CD4-positive, alpha-beta memory T cell (primary cell): Measurements from ENCODE around the gene PET100. TPM values are rescaled to one million over a fixed set of nuclear protein-coding genes. Genes with fewer than 3 reads are reported as not detected.
A peak's percentile ranks its signal among the peaks of the same experiment; 100 is the strongest.

Experiments used
- CTCF ChIA-PET: fragments of 350-600 bp; sonication (Branson Sonifier 250); formaldehyde crosslinking; loops from one replicate; lab custom pipeline; 2021; ENCODE audit warnings: inconsistent platforms; ENCODE audit not compliant: partially characterized antibody; lab: Charles Lee
- POLR2A ChIA-PET: fragments of 350-600 bp; sonication (Branson Sonifier 250); formaldehyde crosslinking; loops from one replicate; lab custom pipeline; 2021; ENCODE audit not compliant: partially characterized antibody; lab: Charles Lee
- DNase-seq, 5 donors: peaks; one replicate each; pipeline versions ENCODE4 v3.0.0 to v3.0.0-alpha.2; 2020 to 2022; ENCODE audit warnings: mixed read lengths in 1 of 5
- H3K27ac ChIP-seq: one replicate; pipeline ENCODE4 v1.7.0; 2013; ENCODE audit warnings: low read depth, low read length
- H3K27me3 ChIP-seq: 2 replicates; pipeline ENCODE4 v1.7.0; 2013; ENCODE audit warnings: mild to moderate bottlenecking, low read length, moderate library complexity; ENCODE audit not compliant: insufficient read depth
- H3K36me3 ChIP-seq: 2 replicates; pipeline ENCODE4 v1.7.0; 2013; ENCODE audit warnings: mild to moderate bottlenecking, low read length, moderate library complexity; ENCODE audit not compliant: insufficient read depth
- H3K4me1 ChIP-seq: 2 replicates; pipeline ENCODE4 v1.7.0; 2013; ENCODE audit warnings: mild to moderate bottlenecking, low read length, moderate library complexity; ENCODE audit not compliant: insufficient read depth
- H3K4me3 ChIP-seq, 2 donors: one replicate each; pipeline ENCODE4 v1.7.0; 2013; ENCODE audit warnings: low read length in 2 of 2, mild to moderate bottlenecking in 1 of 2
- H3K9me3 ChIP-seq, 2 donors: one replicate each; pipeline ENCODE4 v1.7.0; 2013; ENCODE audit warnings: low read length in 2 of 2, control low read depth in 1 of 2; ENCODE audit not compliant: control insufficient read depth in 1 of 2
- H3K27ac Mint-ChIP-seq, 7 donors: one replicate each; pipeline ENCODE4 v1.8.0; 2020 to 2021; ENCODE audit warnings: mixed read lengths in 7 of 7, mild to moderate bottlenecking in 6 of 7, inconsistent platforms in 3 of 7, moderate library complexity in 3 of 7
- H3K27me3 Mint-ChIP-seq, 2 donors: one replicate each; pipeline ENCODE4 v1.8.0; 2020 to 2021; ENCODE audit warnings: mixed read lengths in 2 of 2
- H3K36me3 Mint-ChIP-seq, 2 donors: one replicate each; pipeline ENCODE4 v1.8.0; 2020 to 2021; ENCODE audit warnings: mixed read lengths in 2 of 2, inconsistent platforms in 1 of 2, mild to moderate bottlenecking in 1 of 2
- H3K4me1 Mint-ChIP-seq, 4 donors: one replicate each; pipeline ENCODE4 v1.8.0; 2020 to 2021; ENCODE audit warnings: mixed read lengths in 4 of 4, mild to moderate bottlenecking in 1 of 4
- H3K4me3 Mint-ChIP-seq, 8 donors: one replicate each; pipeline ENCODE4 v1.8.0; 2020 to 2021; ENCODE audit warnings: mixed read lengths in 8 of 8, mild to moderate bottlenecking in 7 of 8, moderate library complexity in 6 of 8, inconsistent platforms in 3 of 8
- H3K9me3 Mint-ChIP-seq, 8 donors: one replicate each; pipeline ENCODE4 v1.8.0; 2020 to 2021; ENCODE audit warnings: mixed read lengths in 8 of 8, mild to moderate bottlenecking in 5 of 8, inconsistent platforms in 3 of 8, moderate library complexity in 1 of 8
- intact Hi-C: fragments of 100-400 bp; cut with micrococcal nuclease; formaldehyde crosslinking; loops from one replicate; pipeline ENCODE4 v1.15.1; 2023
- polyA plus RNA-seq, 2 donors: library from polyadenylated mRNA; unstranded; fragments of 300-500 nt; fragmentation: Illumina TruSeq; gene quantifications; one replicate each; pipeline ENCODE4 v1.2.3, GENCODE V29; 2021
- total RNA-seq, 2 experiments: library from RNA; stranded (reverse); gene quantifications; one replicate each; pipeline ENCODE4 v1.2.3, GENCODE V29; 2021

Gene PET100
- total and polyA plus RNA-seq, 4 experiments from 2014 or later: 120 to 279 (median 135) TPM

GRCh38 chr19:7612282-7613274 lies 17.0 kb upstream of the PET100 start:
- ChIA-PET CTCF (no interaction called here), POLR2A (no interaction called here)
- H3K27ac Mint-ChIP-seq: no peak overlapping the region
- peaks cover 0 to 2% (median 0%) of the 10 kb centered on the region in 4 donors for H3K4me1 Mint-ChIP-seq
- no peak overlapping the region for H3K27ac ChIP-seq
- DNase-seq: no peak
- H3K36me3 ChIP-seq: no peaks in the 10 kb centered on the region
- H3K27me3 Mint-ChIP-seq: no peaks in the 10 kb centered on the region
- H3K36me3 Mint-ChIP-seq: peaks cover 2 to 5% of the 10 kb centered on the region in 2 donors
- H3K27me3 ChIP-seq: no peaks in the 10 kb centered on the region
- no peaks in the 10 kb centered on the region for H3K9me3 Mint-ChIP-seq
- no peaks in the 10 kb centered on the region for H3K9me3 ChIP-seq
- H3K4me1 ChIP-seq: no peaks in the 10 kb centered on the region
- H3K4me3 ChIP-seq: no peak overlapping the region
- intact Hi-C loops: no loop called here
- no peak overlapping the region for H3K4me3 Mint-ChIP-seq

DNA sequence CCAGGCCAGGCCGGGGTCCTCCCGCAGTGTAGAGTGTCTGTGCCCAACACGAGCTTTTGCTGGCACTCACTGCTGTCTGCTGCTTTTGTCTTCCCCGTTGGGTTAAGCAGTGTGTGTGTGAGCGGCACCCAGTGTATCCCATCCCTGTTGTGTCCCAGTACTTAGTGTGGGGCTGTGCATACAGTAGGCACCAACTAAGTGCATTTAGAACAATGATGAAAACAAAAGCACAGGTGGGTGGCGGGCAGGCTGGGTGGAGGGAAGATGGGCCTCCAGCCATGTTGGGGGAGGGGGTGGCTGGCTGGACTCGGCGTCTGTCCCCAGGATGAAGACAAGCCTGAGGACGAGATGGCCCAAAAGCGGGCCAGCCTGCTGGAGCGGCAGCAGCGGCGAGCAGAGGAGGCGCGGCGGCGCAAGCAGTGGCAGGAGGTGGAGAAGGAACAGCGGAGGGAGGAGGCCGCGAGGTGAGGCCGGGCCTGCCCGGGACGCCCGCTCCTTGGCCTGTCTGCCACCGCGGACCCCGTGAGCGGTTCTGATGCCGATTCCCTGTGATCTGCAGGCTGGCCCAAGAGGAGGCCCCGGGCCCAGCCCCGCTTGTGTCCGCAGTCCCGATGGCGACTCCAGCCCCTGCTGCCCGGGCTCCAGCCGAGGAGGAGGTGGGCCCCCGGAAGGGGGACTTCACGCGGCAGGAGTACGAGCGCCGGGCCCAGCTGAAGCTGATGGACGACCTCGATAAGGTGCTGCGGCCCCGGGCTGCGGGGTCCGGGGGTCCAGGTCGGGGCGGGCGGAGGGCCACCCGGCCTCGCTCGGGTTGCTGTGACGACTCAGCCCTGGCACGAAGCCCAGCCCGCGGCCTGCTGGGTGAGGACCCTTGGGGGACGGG lies 14.5 kb upstream of the PET100 start:
- no peaks in the 10 kb centered on the region for H3K27me3 ChIP-seq
- no peak overlapping the region for H3K27ac Mint-ChIP-seq
- peaks cover 0 to 2% (median 0%) of the 10 kb centered on the region in 8 donors for H3K9me3 Mint-ChIP-seq
- peaks cover 14 to 16% of the 10 kb centered on the region in 2 donors for H3K36me3 Mint-ChIP-seq
- H3K9me3 ChIP-seq: no peaks in the 10 kb centered on the region
- H3K4me1 Mint-ChIP-seq: no peaks in the 10 kb centered on the region
- ChIA-PET CTCF (no interaction called here), POLR2A (no interaction called here)
- peaks cover 3% of the 10 kb centered on the region for H3K36me3 ChIP-seq
- H3K27ac ChIP-seq: no peak overlapping the region
- no peak overlapping the region for H3K4me3 Mint-ChIP-seq
- H3K4me1 ChIP-seq: no peaks in the 10 kb centered on the region
- DNase-seq: peak in 1 of 5 donors; percentile 9
- intact Hi-C loops: no loop called here
- H3K27me3 Mint-ChIP-seq: no peaks in the 10 kb centered on the region
- no peak overlapping the region for H3K4me3 ChIP-seq

DNA sequence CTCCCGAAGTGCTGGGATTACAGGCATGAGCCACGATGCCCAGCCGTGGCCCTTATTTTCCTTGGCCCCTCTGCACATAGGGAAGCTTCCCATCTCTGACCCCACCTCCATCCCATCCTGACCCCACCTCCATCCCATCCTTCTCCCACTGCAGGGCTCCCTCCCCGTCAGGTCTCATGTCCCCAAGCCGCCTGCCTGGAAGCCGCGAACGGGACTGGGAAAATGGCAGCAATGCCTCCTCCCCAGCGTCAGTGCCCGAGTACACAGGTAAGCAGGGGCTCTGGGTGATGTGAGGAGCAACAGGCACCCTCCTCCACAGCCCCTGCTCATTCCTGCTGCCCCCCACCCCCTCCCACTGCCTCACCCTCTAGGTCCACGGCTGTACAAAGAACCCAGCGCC lies 12.4 kb upstream of the PET100 start:
- no peaks in the 10 kb centered on the region for H3K9me3 ChIP-seq
- H3K27ac ChIP-seq: no peak overlapping the region
- no peaks in the 10 kb centered on the region for H3K4me1 ChIP-seq
- Mint-ChIP-seq H3K27me3 (no peaks in the 10 kb centered on the region), H3K9me3 (peaks cover 0 to 6% (median 0%) of the 10 kb centered on the region in 8 donors), H3K4me1 (peaks cover 0 to 2% (median 0%) of the 10 kb centered on the region in 4 donors), H3K27ac (no peak overlapping the region), H3K36me3 (peaks cover 22 to 35% of the 10 kb centered on the region in 2 donors), H3K4me3 (no peak overlapping the region)
- ChIA-PET CTCF (no interaction called here), POLR2A (no interaction called here)
- no peaks in the 10 kb centered on the region for H3K27me3 ChIP-seq
- no peak overlapping the region for H3K4me3 ChIP-seq
- peak in 1 of 5 donors; percentile 1 for DNase-seq
- intact Hi-C loops: no loop called here
- peaks cover 20% of the 10 kb centered on the region for H3K36me3 ChIP-seq

DNA sequence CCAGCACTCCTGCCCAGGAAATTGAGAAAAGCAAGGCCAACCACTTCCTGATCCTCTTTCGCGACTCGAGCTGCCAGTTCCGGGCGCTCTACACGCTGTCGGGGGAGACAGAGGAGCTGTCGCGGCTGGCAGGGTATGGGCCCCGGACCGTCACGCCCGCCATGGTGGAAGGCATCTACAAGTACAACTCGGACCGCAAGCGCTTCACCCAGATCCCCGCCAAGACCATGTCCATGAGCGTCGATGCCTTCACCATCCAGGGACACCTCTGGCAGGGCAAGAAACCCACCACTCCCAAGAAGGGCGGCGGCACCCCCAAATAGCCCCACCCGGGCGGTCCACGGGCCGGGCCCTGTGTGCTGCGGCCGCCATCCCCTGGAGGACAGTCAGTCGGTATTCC lies 11.9 kb upstream of the PET100 start:
- Histone ChIP-seq H3K36me3 (peaks cover 26% of the 10 kb centered on the region), H3K27me3 (no peaks in the 10 kb centered on the region), H3K9me3 (no peaks in the 10 kb centered on the region), H3K4me3 (no peak overlapping the region), H3K4me1 (no peaks in the 10 kb centered on the region), H3K27ac (no peak overlapping the region)
- Mint-ChIP-seq H3K4me1 (peaks cover 0 to 2% (median 0%) of the 10 kb centered on the region in 4 donors), H3K27ac (no peak overlapping the region), H3K4me3 (no peak overlapping the region), H3K36me3 (peaks cover 24 to 38% of the 10 kb centered on the region in 2 donors), H3K9me3 (peaks cover 0 to 6% (median 0%) of the 10 kb centered on the region in 8 donors), H3K27me3 (no peaks in the 10 kb centered on the region)
- intact Hi-C loops: no loop called here
- DNase-seq: no peak
- CTCF ChIA-PET: no interaction called here
- POLR2A ChIA-PET: interaction anchor here (1.2 kb wide), 1 partner anchor 12 kb away, joined by 6 read pairs; the partner anchor contains the start of genes PET100 and XAB2

- no peak overlapping the region for H3K27ac ChIP-seq
- H3K9me3 Mint-ChIP-seq: peaks cover 0 to 6% (median 0%) of the 10 kb centered on the region in 8 donors
- H3K4me3 ChIP-seq: no peak overlapping the region
- H3K27me3 Mint-ChIP-seq: no peaks in the 10 kb centered on the region
- H3K9me3 ChIP-seq: no peaks in the 10 kb centered on the region
- H3K4me1 Mint-ChIP-seq: peaks cover 0 to 4% (median 2%) of the 10 kb centered on the region in 4 donors
- H3K4me3 Mint-ChIP-seq: no peak overlapping the region
- peaks cover 30 to 44% of the 10 kb centered on the region in 2 donors for H3K36me3 Mint-ChIP-seq
- POLR2A ChIA-PET: interaction anchor here (1.2 kb wide), 1 partner anchor 11 kb away, joined by 6 read pairs; the partner anchor contains the start of genes PET100 and XAB2
- H3K27me3 ChIP-seq: no peaks in the 10 kb centered on the region
- H3K36me3 ChIP-seq: peaks cover 31% of the 10 kb centered on the region
- intact Hi-C loops: no loop called here
- peak in 1 of 5 donors; percentile 30 for DNase-seq
- no peaks in the 10 kb centered on the region for H3K4me1 ChIP-seq
- CTCF ChIA-PET: no interaction called here
- H3K27ac Mint-ChIP-seq: peak overlapping the region in 4 of 7 donors; percentile 19 to 48 (median 32)
These were observed 11.2 kb upstream of the PET100 start for GRCh38 chr19:7618348-7618747.

- ChIA-PET POLR2A (interaction anchor here (1.2 to 2.7 kb wide), 2 partner anchors 10 to 11 kb away, joined by 6 to 8 read pairs; partner anchors contain the start of genes PET100 and XAB2), CTCF (no interaction called here)
- H3K27ac Mint-ChIP-seq: peak overlapping the region in 1 of 7 donors; percentile 24
- Histone ChIP-seq H3K4me3 (no peak overlapping the region), H3K27ac (no peak overlapping the region), H3K27me3 (no peaks in the 10 kb centered on the region), H3K36me3 (peaks cover 31% of the 10 kb centered on the region), H3K9me3 (no peaks in the 10 kb centered on the region), H3K4me1 (no peaks in the 10 kb centered on the region)
- H3K9me3 Mint-ChIP-seq: peaks cover 0 to 6% (median 0%) of the 10 kb centered on the region in 8 donors
- peaks cover 0 to 4% (median 2%) of the 10 kb centered on the region in 4 donors for H3K4me1 Mint-ChIP-seq
- H3K36me3 Mint-ChIP-seq: peaks cover 30 to 45% of the 10 kb centered on the region in 2 donors
- DNase-seq: peak in 1 of 5 donors; percentile 37
- intact Hi-C loops: no loop called here
- no peak overlapping the region for H3K4me3 Mint-ChIP-seq
- H3K27me3 Mint-ChIP-seq: no peaks in the 10 kb centered on the region
These were observed 10.7 kb upstream of the PET100 start for GRCh38 chr19:7618771-7619510.
